Motor neuron (in vitro differentiated cells): ENCODE measurements around the gene FOXA2. TPM values are rescaled to one million over a fixed set of nuclear protein-coding genes. Genes with fewer than 3 reads are reported as not detected.

ENCODE experiments used
- ATAC-seq, 8 experiments: fragments of 200-7000 bp; cut with Tn5 transposase; replicated peaks in 6 of 8; 2 replicates each; pipeline ENCODE4 v1.8.0; 2021; ENCODE audit warnings: mild to moderate bottlenecking in 8 of 8, moderate library complexity in 8 of 8
- H3K27ac ChIP-seq, 2 donors: fragments of 250-450 bp; sonication (Bioruptor Pico); 2 replicates each; pipeline ENCODE4 v1.9.0; 2021; ENCODE audit warnings: antibody characterized with exemption in 2 of 2, mild to moderate bottlenecking in 2 of 2, moderate library complexity in 1 of 2
- H3K4me1 ChIP-seq, 2 donors: fragments of 250-450 bp; sonication (Bioruptor Pico); replicated peaks in 1 of 2; 2 replicates each; pipeline ENCODE4 v1.6.1; 2021; ENCODE audit warnings: antibody characterized with exemption in 2 of 2, mild to moderate bottlenecking in 2 of 2, moderate library complexity in 1 of 2
- H3K4me3 ChIP-seq, 5 donors: fragments of 250-450 bp; sonication (Bioruptor Pico); 2 replicates each; pipeline ENCODE4 v1.9.0; 2021; ENCODE audit warnings: antibody characterized with exemption in 5 of 5, mild to moderate bottlenecking in 5 of 5, moderate library complexity in 4 of 5
- WGBS, 10 experiments: fragments of 450-650 bp; shearing (Covaris generic); methylation state at CpG; one replicate each; pipeline ENCODE4 v1.0.0; 2022; 5-methylcytosine and 5-hydroxymethylcytosine counted together
- in situ Hi-C, 9 experiments: fragments of 400-800 bp; cut with MboI; loops; one replicate each; pipeline ENCODE4 v1.15.0; 2021; ENCODE audit warnings: low sequenced_read_pairs in 9 of 9, low pct_unique_long_range_greater_than_20kb in 2 of 9; ENCODE audit not compliant: unreplicated experiment in 9 of 9
- total RNA-seq, 8 experiments: library from RNA; unstranded; fragments of 300-600 nt; gene quantifications; 2 replicates each; pipeline versions ENCODE4 v1.2.3 to v1.2.4, GENCODE V29; 2022

Gene FOXA2
- total RNA-seq, 8 experiments from 2014 or later: 0.08 to 4.1 (median 0.35) TPM; not detected in 4

DNA sequence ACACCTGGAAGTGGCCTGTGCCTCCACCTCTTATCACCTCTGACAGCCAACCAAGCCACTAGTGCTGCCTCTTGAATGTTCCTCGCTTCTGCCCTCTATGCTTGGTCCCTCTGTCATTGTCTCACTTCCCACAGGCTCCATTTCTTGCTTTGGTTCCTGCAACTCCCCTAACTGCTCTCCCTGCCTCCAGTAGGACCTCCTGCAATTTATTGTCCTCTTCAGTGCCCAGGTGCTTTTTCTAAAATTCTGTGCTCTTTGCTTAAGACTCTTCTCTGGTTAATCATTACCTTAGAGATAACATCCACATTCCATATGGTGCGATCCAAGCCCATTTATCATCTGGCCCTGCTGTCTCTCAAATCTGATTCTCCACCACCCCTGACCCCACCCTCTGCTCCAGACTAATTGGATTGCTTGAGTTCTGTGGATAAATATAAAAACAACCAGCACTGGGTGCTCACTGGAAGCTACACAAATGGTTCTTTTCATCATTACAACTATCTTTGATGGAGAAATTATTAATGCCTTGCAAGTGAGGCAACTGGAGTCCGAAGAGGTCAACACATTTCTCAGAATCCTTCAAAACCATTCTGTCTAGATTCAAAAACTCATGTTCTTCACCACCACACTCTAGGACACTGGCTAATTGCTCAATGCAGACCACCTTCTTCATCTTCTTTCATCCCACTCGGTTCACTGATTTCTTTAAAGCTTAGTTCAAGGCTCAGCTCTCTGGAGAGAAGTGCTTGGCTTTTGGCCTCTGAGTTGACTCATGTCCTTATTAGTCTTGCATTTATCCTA lies 47.2 kb downstream of the FOXA2 start:
- no peak for ATAC-seq
- in situ Hi-C loops: no loop called here
- Histone ChIP-seq H3K4me3 (no peak overlapping the region), H3K4me1 (no peaks in the 10 kb centered on the region), H3K27ac (no peak overlapping the region)
- 4 to 81% (median 38%) methylated on average over 1 to 4 of the region's 4 CpGs; no CpG with 5 or more reads in 2 of the 10 experiments for WGBS, 10 experiments

- H3K4me1 ChIP-seq: no peaks in the 10 kb centered on the region
- WGBS, 10 experiments: 3 to 80% (median 64%) methylated on average over 1 to 5 of the region's 5 CpGs
- no peak overlapping the region for H3K27ac ChIP-seq
- ATAC-seq: no peak
- in situ Hi-C loops: no loop called here
- no peak overlapping the region for H3K4me3 ChIP-seq
These were observed 48.1 kb downstream of the FOXA2 start for GRCh38 chr20:22536141-22536828.

DNA sequence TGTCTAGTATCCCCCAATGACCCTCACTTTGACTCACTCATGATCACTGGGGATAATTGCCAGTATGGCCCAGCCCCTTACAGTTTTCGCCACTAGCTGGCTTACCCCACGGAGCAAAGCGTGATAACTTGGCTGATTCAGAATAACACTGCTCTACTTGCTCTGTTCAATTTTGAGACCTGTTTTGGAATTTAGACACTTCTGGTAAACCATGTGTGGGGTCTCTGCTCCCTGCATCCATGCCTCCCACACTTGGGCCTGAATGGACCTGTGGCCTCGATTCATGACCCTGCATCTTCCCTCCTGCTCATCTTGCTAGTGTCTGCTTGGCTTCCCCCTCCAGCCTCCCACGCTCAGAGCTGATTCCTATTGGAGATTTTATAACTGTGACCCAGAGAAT lies 48.9 kb downstream of the FOXA2 start:
- WGBS, 10 experiments: 0 to 100% (median 88%) methylated on average over 1 to 4 of the region's 5 CpGs; no CpG with 5 or more reads in 3 of the 10 experiments
- in situ Hi-C loops: no loop called here
- Histone ChIP-seq H3K4me1 (no peaks in the 10 kb centered on the region), H3K27ac (no peak overlapping the region), H3K4me3 (no peak overlapping the region)
- no peak for ATAC-seq

- Histone ChIP-seq H3K4me1 (no peaks in the 10 kb centered on the region), H3K27ac (no peak overlapping the region), H3K4me3 (no peak overlapping the region)
- 8 to 100% (median 78%) methylated on average over 1 to 9 of the region's 10 CpGs for WGBS, 10 experiments
- no peak for ATAC-seq
- in situ Hi-C loops: no loop called here
These were observed 50.3 kb downstream of the FOXA2 start for GRCh38 chr20:22533823-22534751.

DNA sequence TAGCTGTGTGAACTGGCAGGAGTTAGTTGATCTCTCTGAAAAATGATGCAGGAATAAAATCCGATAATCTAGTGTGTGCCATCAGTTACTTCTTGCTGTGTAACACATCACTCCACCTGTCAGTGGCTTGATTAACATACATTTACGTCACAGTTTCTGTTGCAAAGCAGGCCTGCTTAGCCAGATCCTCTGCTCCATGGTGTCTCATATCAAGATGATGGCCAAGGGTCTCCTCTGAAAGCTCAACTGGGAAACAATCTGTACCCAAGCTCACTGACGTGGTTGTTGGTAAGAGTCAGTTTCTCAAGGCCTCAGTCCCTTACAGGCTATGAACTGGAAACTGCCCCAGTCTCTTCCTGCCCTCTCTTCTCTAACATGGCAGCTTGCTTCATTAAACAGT lies 51.8 kb downstream of the FOXA2 start:
- no peaks in the 10 kb centered on the region for H3K4me1 ChIP-seq
- no peak overlapping the region for H3K4me3 ChIP-seq
- in situ Hi-C loops: no loop called here
- 11 to 100% (median 74%) methylated on average over 1 to 3 of the region's 3 CpGs; no CpG with 5 or more reads in 4 of the 10 experiments for WGBS, 10 experiments
- ATAC-seq: no peak
- H3K27ac ChIP-seq: no peak overlapping the region

- Histone ChIP-seq H3K27ac (no peak overlapping the region), H3K4me1 (no peaks in the 10 kb centered on the region), H3K4me3 (no peak overlapping the region)
- ATAC-seq: no peak
- in situ Hi-C loops: no loop called here
- WGBS, 10 experiments: 0 to 100% (median 37%) methylated on average over 1 to 2 of the region's 2 CpGs; no CpG with 5 or more reads in 3 of the 10 experiments
These were observed 52.6 kb downstream of the FOXA2 start for GRCh38 chr20:22531756-22532155.

GRCh38 chr20:22531056-22531615 lies 53.2 kb downstream of the FOXA2 start:
- no peak for ATAC-seq
- 14 to 92% (median 70%) methylated on average over 1 to 8 of the region's 8 CpGs; no CpG with 5 or more reads in 4 of the 10 experiments for WGBS, 10 experiments
- in situ Hi-C loops: no loop called here

More at GRCh38 chr20:22531056-22531615, 53.2 kb downstream of the FOXA2 start:
- Histone ChIP-seq H3K27ac (no peak overlapping the region), H3K4me3 (no peak overlapping the region), H3K4me1 (no peaks in the 10 kb centered on the region)
